Measurements from ENCODE around the gene SVBP.

DNA sequence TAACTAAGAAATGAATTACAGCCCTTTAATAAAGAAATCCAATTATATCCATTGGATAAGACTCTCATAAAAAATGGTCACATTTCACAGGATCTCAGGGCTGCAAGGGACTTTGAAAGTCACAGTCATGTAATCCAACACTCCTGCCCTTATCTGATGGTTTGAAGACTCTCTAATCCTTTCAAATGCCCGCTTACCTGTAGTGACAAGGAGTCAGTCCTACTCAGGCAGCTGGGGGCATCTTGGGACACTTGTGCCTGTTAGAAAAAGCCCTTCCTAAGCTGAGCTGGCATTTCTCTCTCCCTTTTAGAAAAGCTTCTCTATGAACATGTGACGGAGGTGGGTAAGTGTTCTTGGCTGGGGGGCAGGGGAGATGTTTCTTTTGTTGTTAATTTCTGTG, 18.2 kb upstream of the SVBP start:
- TF ChIP-seq, protein P1, sequence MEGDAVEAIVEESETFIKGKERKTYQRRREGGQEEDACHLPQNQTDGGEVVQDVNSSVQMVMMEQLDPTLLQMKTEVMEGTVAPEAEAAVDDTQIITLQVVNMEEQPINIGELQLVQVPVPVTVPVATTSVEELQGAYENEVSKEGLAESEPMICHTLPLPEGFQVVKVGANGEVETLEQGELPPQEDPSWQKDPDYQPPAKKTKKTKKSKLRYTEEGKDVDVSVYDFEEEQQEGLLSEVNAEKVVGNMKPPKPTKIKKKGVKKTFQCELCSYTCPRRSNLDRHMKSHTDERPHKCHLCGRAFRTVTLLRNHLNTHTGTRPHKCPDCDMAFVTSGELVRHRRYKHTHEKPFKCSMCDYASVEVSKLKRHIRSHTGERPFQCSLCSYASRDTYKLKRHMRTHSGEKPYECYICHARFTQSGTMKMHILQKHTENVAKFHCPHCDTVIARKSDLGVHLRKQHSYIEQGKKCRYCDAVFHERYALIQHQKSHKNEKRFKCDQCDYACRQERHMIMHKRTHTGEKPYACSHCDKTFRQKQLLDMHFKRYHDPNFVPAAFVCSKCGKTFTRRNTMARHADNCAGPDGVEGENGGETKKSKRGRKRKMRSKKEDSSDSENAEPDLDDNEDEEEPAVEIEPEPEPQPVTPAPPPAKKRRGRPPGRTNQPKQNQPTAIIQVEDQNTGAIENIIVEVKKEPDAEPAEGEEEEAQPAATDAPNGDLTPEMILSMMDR (conservative IDR thresholded peaks at IDR 0.05): no peak
- no peak for TF ChIP-seq EZH2 (IDR thresholded peaks at IDR 0.05; ENCODE audit: low read depth)

All from PC-9 (cell line).